Colonic mucosa (tissue), 4 donors: ENCODE results near the gene PTPN4. TPM values are rescaled to one million over a fixed set of nuclear protein-coding genes. Genes with fewer than 3 reads are reported as not detected.

Source experiments
- DNase-seq: peaks from one replicate; pipeline ENCODE4 v3.0.0-alpha.2; 2020
- H3K27ac ChIP-seq: fragments of 200-600 bp; one replicate; pipeline ENCODE4 v1.8.0; 2021
- H3K27me3 ChIP-seq: fragments of 200-600 bp; one replicate; pipeline ENCODE4 v1.8.0; 2021
- H3K36me3 ChIP-seq: fragments of 200-600 bp; one replicate; pipeline ENCODE4 v1.8.0; 2021
- H3K4me1 ChIP-seq: fragments of 200-600 bp; one replicate; pipeline ENCODE4 v1.8.0; 2021; ENCODE audit warnings: mild to moderate bottlenecking
- H3K4me3 ChIP-seq: fragments of 200-600 bp; one replicate; pipeline ENCODE4 v1.8.0; 2021
- H3K9ac ChIP-seq, 2 donors: one replicate each; pipeline ENCODE4 v1.7.0; 2013; ENCODE audit warnings: control low read depth in 2 of 2, low read depth in 2 of 2, low read length in 2 of 2
- H3K9me3 ChIP-seq: fragments of 200-600 bp; one replicate; pipeline ENCODE4 v1.8.0; 2021
- intact Hi-C: fragments of 100-400 bp; cut with DNase I; formaldehyde crosslinking; loops from one replicate; pipeline ENCODE4 v1.14.1; 2022
- total RNA-seq, 2 donors: library from RNA; stranded (reverse); fragmentation: NEBNext Ultra II Directional in 1 of 2; extraction: Animal tissue kit (Norgen Biotek cat#: 25700) in 1 of 2; gene quantifications; one replicate each; pipeline ENCODE4 v1.2.1, GENCODE V29; 2021
- TF ChIP-seq, protein P1 (sequence below): fragments of 200-600 bp; IDR thresholded peaks from one replicate; pipeline ENCODE4 v1.8.0; 2022; ENCODE audit warnings: antibody characterized with exemption, mild to moderate bottlenecking
- donor health status: healthy.
- donor health status: DM: no; HTN: no; CAD: no.
- donor health status: DM: no; HTN: no; CAD: no.

Gene PTPN4
- total RNA-seq, 2 donors from 2014 or later, result 20.4 to 28.2 TPM

DNA sequence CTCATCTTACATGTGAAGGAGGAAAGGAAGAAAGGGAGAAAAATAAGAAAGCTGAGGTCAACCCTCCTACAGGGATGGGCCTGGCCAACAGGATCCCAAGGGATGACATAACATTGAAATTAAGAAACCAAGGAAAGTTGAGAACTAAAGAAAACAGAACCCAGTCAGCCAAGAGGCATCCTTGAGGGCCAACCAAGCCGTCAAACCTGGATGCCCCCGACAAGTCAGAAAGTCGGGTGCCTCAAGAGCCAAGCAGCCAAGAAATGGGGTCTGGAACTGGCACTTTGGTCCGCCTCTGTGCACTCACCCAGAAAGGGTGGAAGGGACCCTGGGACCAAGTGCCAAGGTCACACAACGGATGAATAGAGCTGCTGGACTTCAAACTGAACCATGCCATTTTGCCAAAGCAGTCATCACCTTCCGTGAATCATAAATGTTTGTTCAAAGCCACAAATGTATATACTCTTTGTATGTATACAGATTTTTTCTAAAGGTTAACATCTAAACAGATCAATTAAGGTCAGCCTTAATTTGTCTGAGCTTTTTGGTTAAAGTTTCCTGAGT lies 27.0 kb upstream of the PTPN4 start:
- no peak overlapping the region for H3K27ac ChIP-seq
- no peaks in the 10 kb centered on the region for H3K36me3 ChIP-seq
- H3K27me3 ChIP-seq, result no peaks in the 10 kb centered on the region
- H3K4me3 ChIP-seq, result no peak overlapping the region
- DNase-seq, result no peak
- no peaks in the 10 kb centered on the region for H3K9me3 ChIP-seq
- intact Hi-C loops, result no loop called here
- H3K4me1 ChIP-seq, result no peaks in the 10 kb centered on the region
- no peak overlapping the region for H3K9ac ChIP-seq
- TF ChIP-seq, protein P1, sequence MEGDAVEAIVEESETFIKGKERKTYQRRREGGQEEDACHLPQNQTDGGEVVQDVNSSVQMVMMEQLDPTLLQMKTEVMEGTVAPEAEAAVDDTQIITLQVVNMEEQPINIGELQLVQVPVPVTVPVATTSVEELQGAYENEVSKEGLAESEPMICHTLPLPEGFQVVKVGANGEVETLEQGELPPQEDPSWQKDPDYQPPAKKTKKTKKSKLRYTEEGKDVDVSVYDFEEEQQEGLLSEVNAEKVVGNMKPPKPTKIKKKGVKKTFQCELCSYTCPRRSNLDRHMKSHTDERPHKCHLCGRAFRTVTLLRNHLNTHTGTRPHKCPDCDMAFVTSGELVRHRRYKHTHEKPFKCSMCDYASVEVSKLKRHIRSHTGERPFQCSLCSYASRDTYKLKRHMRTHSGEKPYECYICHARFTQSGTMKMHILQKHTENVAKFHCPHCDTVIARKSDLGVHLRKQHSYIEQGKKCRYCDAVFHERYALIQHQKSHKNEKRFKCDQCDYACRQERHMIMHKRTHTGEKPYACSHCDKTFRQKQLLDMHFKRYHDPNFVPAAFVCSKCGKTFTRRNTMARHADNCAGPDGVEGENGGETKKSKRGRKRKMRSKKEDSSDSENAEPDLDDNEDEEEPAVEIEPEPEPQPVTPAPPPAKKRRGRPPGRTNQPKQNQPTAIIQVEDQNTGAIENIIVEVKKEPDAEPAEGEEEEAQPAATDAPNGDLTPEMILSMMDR, result no peak

DNA sequence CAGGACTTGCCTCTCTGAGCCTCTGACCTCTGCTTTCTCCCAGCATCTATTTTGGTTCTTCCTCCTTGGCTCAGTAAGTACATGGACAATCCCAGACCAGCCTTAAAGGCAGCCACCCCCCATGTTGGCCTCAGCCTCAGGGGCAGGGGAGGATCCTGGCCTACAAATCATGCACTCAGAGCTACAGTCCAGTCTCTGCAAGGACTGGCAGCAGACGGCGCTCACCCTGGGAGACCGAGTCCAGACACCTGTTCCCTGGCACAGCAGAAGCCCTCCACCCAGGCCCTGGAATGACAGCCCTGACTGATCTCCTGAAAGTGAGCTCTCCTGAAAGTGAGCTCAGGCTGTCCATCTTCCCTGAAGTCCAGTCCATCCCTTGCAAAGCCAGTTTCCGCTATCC lies 25.7 kb upstream of the PTPN4 start:
- H3K9me3 ChIP-seq, result no peaks in the 10 kb centered on the region
- DNase-seq, result no peak
- no peaks in the 10 kb centered on the region for H3K4me1 ChIP-seq
- intact Hi-C loops, result no loop called here
- no peaks in the 10 kb centered on the region for H3K36me3 ChIP-seq
- no peak overlapping the region for H3K27ac ChIP-seq
- H3K9ac ChIP-seq, result no peak overlapping the region
- TF ChIP-seq, protein P1, result no peak
- H3K4me3 ChIP-seq, result no peak overlapping the region
- H3K27me3 ChIP-seq, result no peaks in the 10 kb centered on the region

DNA sequence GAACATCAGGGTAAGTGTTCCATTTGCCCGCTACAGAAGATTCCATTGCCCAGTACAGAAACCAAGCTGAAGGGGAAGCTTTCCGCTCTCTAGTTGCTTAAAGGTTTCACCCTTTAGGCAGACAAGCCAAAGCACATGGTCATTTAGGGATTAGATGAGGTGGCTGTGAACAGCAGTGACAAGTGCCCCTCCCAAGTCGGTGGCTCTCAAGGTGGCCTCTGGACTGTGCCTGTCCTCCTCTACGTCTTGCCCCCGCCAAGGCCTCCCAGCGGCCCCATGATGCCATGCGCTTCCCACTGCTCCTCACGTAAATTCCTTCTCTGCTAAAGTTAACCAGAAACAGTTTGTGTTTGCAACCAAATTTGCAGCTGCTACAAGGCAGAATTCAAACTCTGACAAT lies 24.2 kb upstream of the PTPN4 start:
- H3K27ac ChIP-seq, result no peak overlapping the region
- H3K4me3 ChIP-seq, result no peak overlapping the region
- TF ChIP-seq, protein P1, result no peak
- no peaks in the 10 kb centered on the region for H3K27me3 ChIP-seq
- H3K9ac ChIP-seq, result no peak overlapping the region
- H3K4me1 ChIP-seq, result no peaks in the 10 kb centered on the region
- intact Hi-C loops, result no loop called here
- H3K9me3 ChIP-seq, result no peaks in the 10 kb centered on the region
- no peaks in the 10 kb centered on the region for H3K36me3 ChIP-seq
- DNase-seq, result no peak

DNA sequence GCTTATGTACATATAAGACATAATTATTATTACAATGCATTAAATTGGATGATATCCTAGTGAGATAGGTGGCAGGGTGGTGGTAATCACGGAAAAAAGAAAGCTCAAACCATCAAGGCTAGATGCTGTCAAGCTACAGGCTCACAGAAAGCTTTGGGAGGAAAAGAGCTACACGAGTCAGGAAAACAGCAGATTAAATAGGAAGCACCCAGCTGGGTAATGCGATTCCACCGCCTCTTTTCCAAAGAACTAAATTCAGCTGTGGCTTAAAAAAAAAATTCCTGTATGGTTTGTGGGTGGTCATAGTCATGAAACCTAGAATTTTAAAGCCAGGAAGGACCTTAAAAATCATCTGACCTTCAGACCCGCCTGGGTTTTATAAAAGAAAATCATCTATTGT lies 23.7 kb upstream of the PTPN4 start:
- no peak overlapping the region for H3K4me3 ChIP-seq
- H3K27me3 ChIP-seq, result no peaks in the 10 kb centered on the region
- no peaks in the 10 kb centered on the region for H3K9me3 ChIP-seq
- intact Hi-C loops, result no loop called here
- H3K27ac ChIP-seq, result no peak overlapping the region
- DNase-seq, result no peak
- H3K36me3 ChIP-seq, result no peaks in the 10 kb centered on the region
- TF ChIP-seq, protein P1, result no peak
- no peak overlapping the region for H3K9ac ChIP-seq
- no peaks in the 10 kb centered on the region for H3K4me1 ChIP-seq

DNA sequence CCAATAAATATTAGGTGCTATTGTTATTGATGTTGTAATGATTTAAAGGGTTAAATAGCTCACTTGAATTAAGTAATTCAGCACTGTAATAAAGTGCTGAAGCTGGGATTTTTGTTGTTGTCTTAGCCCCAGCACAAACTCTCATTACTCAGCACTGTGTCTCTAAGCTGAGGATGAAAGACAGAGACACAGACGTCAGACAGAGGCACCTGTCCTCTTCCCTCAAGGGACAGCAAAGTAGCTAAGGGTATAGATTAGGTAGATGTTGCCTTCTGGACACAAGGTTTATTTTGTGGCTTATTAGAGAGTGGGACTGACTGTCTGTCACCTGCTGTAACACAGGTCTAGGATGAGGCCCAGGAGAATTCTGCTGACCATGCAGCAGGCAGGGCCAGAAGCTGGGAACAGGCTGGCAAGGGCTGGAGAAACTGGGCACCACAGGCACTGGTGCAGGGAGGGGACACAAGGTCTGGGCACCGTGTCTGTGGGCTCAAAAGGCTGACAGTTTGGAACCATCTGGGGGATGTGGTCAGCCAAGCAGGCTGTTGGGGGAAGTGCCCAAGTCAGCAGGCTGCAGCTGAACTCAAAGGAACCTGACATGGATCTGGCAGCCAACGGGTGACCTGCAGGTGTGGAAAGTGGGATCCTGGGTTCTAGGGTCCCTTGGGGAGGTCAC lies 20.0 kb upstream of the PTPN4 start:
- no peak for DNase-seq
- TF ChIP-seq, protein P1, result no peak
- Histone ChIP-seq H3K27ac (no peak overlapping the region), H3K9me3 (no peaks in the 10 kb centered on the region), H3K36me3 (no peaks in the 10 kb centered on the region), H3K4me3 (no peak overlapping the region), H3K4me1 (no peaks in the 10 kb centered on the region), H3K27me3 (no peaks in the 10 kb centered on the region), H3K9ac (no peak overlapping the region)
- intact Hi-C loops, result no loop called here
